Measurements from ENCODE around the gene TSPAN5.

Gene TSPAN5

GRCh38 chr4:98512918-98513317 is 145.5 kb downstream of the TSPAN5 start:
- DNase-seq = no peak

- DNase-seq = no peak
These were observed 147.5 kb downstream of the TSPAN5 start for GRCh38 chr4:98510757-98511517.

- DNase-seq = no peak
These were observed 148.1 kb downstream of the TSPAN5 start for GRCh38 chr4:98510340-98510739.

- no peak for DNase-seq
These were observed 148.7 kb downstream of the TSPAN5 start for GRCh38 chr4:98509721-98510120.

GRCh38 chr4:98508829-98509598 is 149.4 kb downstream of the TSPAN5 start:
- no peak for DNase-seq

GRCh38 chr4:98508248-98508647 is 150.2 kb downstream of the TSPAN5 start:
- DNase-seq = no peak

- DNase-seq = no peak
These were observed 151.1 kb downstream of the TSPAN5 start for GRCh38 chr4:98507299-98507698.

GRCh38 chr4:98506462-98507132 is 151.8 kb downstream of the TSPAN5 start:
- DNase-seq = no peak

GRCh38 chr4:98505992-98506391 is 152.4 kb downstream of the TSPAN5 start:
- DNase-seq = no peak

- DNase-seq = no peak
These were observed 154.3 kb downstream of the TSPAN5 start for GRCh38 chr4:98504091-98504490.

- no peak for DNase-seq
These were observed 154.7 kb downstream of the TSPAN5 start for GRCh38 chr4:98503676-98504075.

- DNase-seq = no peak
These were observed 155.8 kb downstream of the TSPAN5 start for GRCh38 chr4:98502624-98503023.

- no peak for DNase-seq
These were observed 156.4 kb downstream of the TSPAN5 start for GRCh38 chr4:98502031-98502430.

- DNase-seq = no peak
These were observed 157.0 kb downstream of the TSPAN5 start for GRCh38 chr4:98501383-98501782.

- DNase-seq = no peak
These were observed 159.6 kb downstream of the TSPAN5 start for GRCh38 chr4:98498774-98499173.

- DNase-seq = no peak
These were observed 162.1 kb downstream of the TSPAN5 start for GRCh38 chr4:98496152-98496845.

- no peak for DNase-seq
These were observed 165.1 kb downstream of the TSPAN5 start for GRCh38 chr4:98493296-98493695.

GRCh38 chr4:98491899-98492559 is 166.4 kb downstream of the TSPAN5 start:
- DNase-seq = no peak

GRCh38 chr4:98490251-98490650 is 168.2 kb downstream of the TSPAN5 start:
- DNase-seq = no peak

- no peak for DNase-seq
These were observed 172.5 kb downstream of the TSPAN5 start for GRCh38 chr4:98485816-98486345.

GRCh38 chr4:98484031-98484430 is 174.4 kb downstream of the TSPAN5 start:
- no peak for DNase-seq
